SK-N-SH (cell line): ENCODE results near the gene SRRM1.
"Not testable (repeated sequence)": the region's sequence is repeated elsewhere in the genome, so short reads cannot be mapped to it uniquely, and the experiment has no call there.

Experiments
- CTCF ChIP-seq: fragments of 200-600 bp; sonication (generic); IDR thresholded peaks from 2 replicates; pipeline ENCODE4 v1.6.1; 2017; ENCODE audit warnings: antibody characterized with exemption, mild to moderate bottlenecking, moderate library complexity
- EP300 ChIP-seq, 2 experiments: IDR thresholded peaks; 2 replicates each; pipeline versions ENCODE4 v1.4.0 to v1.6.1; 2012; ENCODE audit warnings: borderline replicate concordance in 1 of 2, low read depth in 1 of 2, low read length in 1 of 2
- EZH2phosphoT487 ChIP-seq: fragments of 200-600 bp; sonication (generic); IDR thresholded peaks from 2 replicates; pipeline ENCODE4 v1.6.1; 2017; ENCODE audit warnings: low read depth, mixed run types, mild to moderate bottlenecking, antibody characterized with exemption, moderate library complexity, borderline replicate concordance
- FOSL2 ChIP-seq: IDR thresholded peaks from 2 replicates; pipeline ENCODE4 v1.4.0; 2012; ENCODE audit warnings: low read depth, mild to moderate bottlenecking, moderate library complexity, borderline replicate concordance
- MAX ChIP-seq: IDR thresholded peaks from 2 replicates; pipeline ENCODE4 v1.4.0; 2012; ENCODE audit warnings: low read depth
- MXI1 ChIP-seq: IDR thresholded peaks from 2 replicates; pipeline ENCODE4 v1.6.1; 2012; ENCODE audit warnings: mild to moderate bottlenecking, low read depth, low read length, improper control_type of control experiment
- RAD21 ChIP-seq: IDR thresholded peaks from 2 replicates; pipeline ENCODE4 v1.6.1; 2012; ENCODE audit warnings: mild to moderate bottlenecking, low read length
- SIN3A ChIP-seq: IDR thresholded peaks from 2 replicates; pipeline ENCODE4 v1.6.1; 2012; ENCODE audit warnings: low read depth, mild to moderate bottlenecking, low read length, moderate library complexity, borderline replicate concordance

- not testable (repeated sequence) for TF ChIP-seq RAD21; CTCF; MAX; EP300 (IDR thresholded peaks at IDR 0.05; ENCODE audit: borderline replicate concordance in 1 of 2, low read depth in 1 of 2, low read length in 1 of 2); MXI1; SIN3A; EZH2phosphoT487
- TF ChIP-seq FOSL2: peak; percentile 38; the same call in 1 of the 2 replicates
Measured at GRCh38 chr1:24678421-24678820, 35.3 kb downstream of the SRRM1 start.
